Fibroblast of mammary gland (primary cell): ENCODE data around the gene RAD9A.

Experiments
- DNase-seq: peaks from one replicate; pipeline ENCODE4 v3.0.0-alpha.2; 2010; ENCODE audit warnings: low read depth
- H3K4me3 ChIP-seq: 2 replicates; pipeline ENCODE4 v1.5.1; 2011; ENCODE audit warnings: low read depth, mild to moderate bottlenecking, low read length, moderate library complexity; ENCODE audit not compliant: control insufficient read depth
- CTCF ChIP-seq: conservative IDR thresholded peaks from 2 replicates; pipeline ENCODE4 v1.5.1; 2011; ENCODE audit warnings: low read depth, low read length, inconsistent platforms; ENCODE audit not compliant: control insufficient read depth, insufficient read depth

The RAD9A gene

GRCh38 chr11:67357831-67358670 is 33.7 kb upstream of the RAD9A start:
- H3K4me3 ChIP-seq: no peak overlapping the region
- no peak for TF ChIP-seq CTCF
- DNase-seq: peak; percentile 50

GRCh38 chr11:67364169-67364568 is 27.6 kb upstream of the RAD9A start:
- no peak for DNase-seq
- TF ChIP-seq CTCF: no peak
- no peak overlapping the region for H3K4me3 ChIP-seq

GRCh38 chr11:67364783-67365722 is 26.7 kb upstream of the RAD9A start:
- DNase-seq: no peak
- no peak overlapping the region for H3K4me3 ChIP-seq
- TF ChIP-seq CTCF: no peak

GRCh38 chr11:67365736-67366444 is 25.9 kb upstream of the RAD9A start:
- no peak for DNase-seq
- TF ChIP-seq CTCF: no peak
- no peak overlapping the region for H3K4me3 ChIP-seq

GRCh38 chr11:67366546-67366945 is 25.2 kb upstream of the RAD9A start:
- no peak for DNase-seq
- no peak overlapping the region for H3K4me3 ChIP-seq

More at GRCh38 chr11:67366546-67366945, 25.2 kb upstream of the RAD9A start:
- no peak for TF ChIP-seq CTCF
